Kidney (tissue), 14 donors: ENCODE measurements around the gene PLG. TPM values are rescaled to one million over a fixed set of nuclear protein-coding genes. Genes with fewer than 3 reads are reported as not detected.
"Not testable (repeated sequence)": the region's sequence is repeated elsewhere in the genome, so short reads cannot be mapped to it uniquely, and the experiment has no call there.

Source experiments
- DNase-seq, 5 donors: peaks; one replicate each; pipeline ENCODE4 v3.0.0-alpha.2; 2013 to 2020
- FAIRE-seq: peaks from 2 replicates; lab custom pipeline; 2012; peaks lifted over from hg19 to GRCh38; lab: Jason Lieb, UNC
- H3K27ac ChIP-seq, 2 donors: one replicate each; pipeline ENCODE4 v1.7.0; 2013; ENCODE audit warnings: low read depth in 2 of 2, low read length in 2 of 2, inconsistent platforms in 1 of 2
- H3K27me3 ChIP-seq: one replicate; pipeline ENCODE4 v1.7.1; 2013; ENCODE audit warnings: low read length, inconsistent platforms; ENCODE audit not compliant: control insufficient read depth, insufficient read depth
- H3K36me3 ChIP-seq, 3 donors: one replicate each; pipeline versions ENCODE4 v1.7.0 to v1.7.1; 2013; ENCODE audit warnings: low read length in 3 of 3, control low read depth in 1 of 3, inconsistent platforms in 1 of 3; ENCODE audit not compliant: insufficient read depth in 3 of 3, control insufficient read depth in 2 of 3
- H3K4me1 ChIP-seq, 3 donors: one replicate each; pipeline versions ENCODE4 v1.7.0 to v1.7.1; 2013; ENCODE audit warnings: low read length in 3 of 3, inconsistent platforms in 1 of 3, low read depth in 1 of 3; ENCODE audit not compliant: control insufficient read depth in 2 of 3, insufficient read depth in 2 of 3
- H3K4me3 ChIP-seq, 3 donors: one replicate each; pipeline versions ENCODE4 v1.7.0 to v1.8.1; 2013; ENCODE audit warnings: low read length in 3 of 3, control low read depth in 1 of 3, inconsistent platforms in 1 of 3
- H3K9ac ChIP-seq, 3 donors: one replicate each; pipeline versions ENCODE4 v1.7.0 to v1.7.1; 2013; ENCODE audit warnings: low read length in 3 of 3, control low read depth in 1 of 3, inconsistent platforms in 1 of 3
- H3K9me3 ChIP-seq, 3 donors: one replicate each; pipeline versions ENCODE4 v1.7.0 to v1.7.1; 2013; ENCODE audit warnings: low read length in 3 of 3, control low read depth in 1 of 3, inconsistent platforms in 1 of 3; ENCODE audit not compliant: control insufficient read depth in 2 of 3, insufficient read depth in 1 of 3
- intact Hi-C: fragments of 100-400 bp; cut with DNase I; formaldehyde crosslinking; loops from one replicate; pipeline ENCODE4 v1.11.1; 2022
- polyA plus RNA-seq: library from polyadenylated mRNA; stranded (reverse); fragments of 350-450 nt; fragmentation: Illumina TruSeq; extraction: RNeasy Lipid Tissue Mini Kit (QIAGEN cat#74804); gene quantifications from one replicate; pipeline ENCODE4 v1.2.3, GENCODE V29; 2014; ENCODE audit warnings: low read depth, low replicate concordance; ENCODE audit not compliant: insufficient read depth
- total RNA-seq: library from RNA; stranded (reverse); fragmentation: NEBNext Ultra II Directional; extraction: Animal tissue kit (Norgen Biotek cat#: 25700); gene quantifications from one replicate; pipeline ENCODE4 v1.2.1, GENCODE V29; 2021
- TF ChIP-seq, protein P1 (sequence below): IDR thresholded peaks from 3 replicates; pipeline ENCODE4 v1.5.1; 2012; ENCODE audit warnings: mild to moderate bottlenecking, moderate library complexity, borderline replicate concordance; ENCODE audit not compliant: insufficient read depth; ENCODE audit errors: extremely low read depth
- donor health status: control.
- donor health status: control.
- donor health status: control.
- donor health status: control.
- donor health status: control.
- donor health status: DM: yes; HTN: yes; CAD: no.
- donor health status: Normal renal cell carcinoma (clear cell type).

The PLG gene
- total and polyA plus RNA-seq, 2 donors from 2014 or later = 2.4 to 211 TPM

DNA sequence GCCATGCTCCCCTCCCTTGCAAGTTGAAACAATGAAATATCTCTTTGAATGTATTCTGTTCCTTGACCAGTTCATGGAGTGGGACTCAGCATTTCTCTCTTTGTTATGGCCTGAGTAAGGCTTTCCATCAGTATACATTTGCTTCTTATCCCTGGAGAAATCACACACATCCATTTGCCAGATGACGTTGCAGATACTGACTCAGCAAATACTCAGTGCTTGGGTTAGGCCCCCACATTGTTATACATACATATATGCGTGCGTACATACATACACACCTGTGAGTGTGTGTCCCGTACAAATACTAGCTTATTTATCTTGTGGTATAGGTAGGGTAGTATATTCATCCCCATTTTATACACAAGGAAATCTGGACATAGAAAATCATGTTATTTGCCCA, 72.4 kb downstream of the PLG start:
- Histone ChIP-seq H3K27me3 (no peaks in the 10 kb centered on the region), H3K4me3 (no peak overlapping the region), H3K9me3 (no peaks in the 10 kb centered on the region), H3K27ac (no peak overlapping the region), H3K9ac (no peak overlapping the region), H3K36me3 (no peaks in the 10 kb centered on the region), H3K4me1 (no peaks in the 10 kb centered on the region)
- no peak for FAIRE-seq
- DNase-seq = no peak
- intact Hi-C loops = no loop called here
- TF ChIP-seq, protein P1, sequence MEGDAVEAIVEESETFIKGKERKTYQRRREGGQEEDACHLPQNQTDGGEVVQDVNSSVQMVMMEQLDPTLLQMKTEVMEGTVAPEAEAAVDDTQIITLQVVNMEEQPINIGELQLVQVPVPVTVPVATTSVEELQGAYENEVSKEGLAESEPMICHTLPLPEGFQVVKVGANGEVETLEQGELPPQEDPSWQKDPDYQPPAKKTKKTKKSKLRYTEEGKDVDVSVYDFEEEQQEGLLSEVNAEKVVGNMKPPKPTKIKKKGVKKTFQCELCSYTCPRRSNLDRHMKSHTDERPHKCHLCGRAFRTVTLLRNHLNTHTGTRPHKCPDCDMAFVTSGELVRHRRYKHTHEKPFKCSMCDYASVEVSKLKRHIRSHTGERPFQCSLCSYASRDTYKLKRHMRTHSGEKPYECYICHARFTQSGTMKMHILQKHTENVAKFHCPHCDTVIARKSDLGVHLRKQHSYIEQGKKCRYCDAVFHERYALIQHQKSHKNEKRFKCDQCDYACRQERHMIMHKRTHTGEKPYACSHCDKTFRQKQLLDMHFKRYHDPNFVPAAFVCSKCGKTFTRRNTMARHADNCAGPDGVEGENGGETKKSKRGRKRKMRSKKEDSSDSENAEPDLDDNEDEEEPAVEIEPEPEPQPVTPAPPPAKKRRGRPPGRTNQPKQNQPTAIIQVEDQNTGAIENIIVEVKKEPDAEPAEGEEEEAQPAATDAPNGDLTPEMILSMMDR = no peak

DNA sequence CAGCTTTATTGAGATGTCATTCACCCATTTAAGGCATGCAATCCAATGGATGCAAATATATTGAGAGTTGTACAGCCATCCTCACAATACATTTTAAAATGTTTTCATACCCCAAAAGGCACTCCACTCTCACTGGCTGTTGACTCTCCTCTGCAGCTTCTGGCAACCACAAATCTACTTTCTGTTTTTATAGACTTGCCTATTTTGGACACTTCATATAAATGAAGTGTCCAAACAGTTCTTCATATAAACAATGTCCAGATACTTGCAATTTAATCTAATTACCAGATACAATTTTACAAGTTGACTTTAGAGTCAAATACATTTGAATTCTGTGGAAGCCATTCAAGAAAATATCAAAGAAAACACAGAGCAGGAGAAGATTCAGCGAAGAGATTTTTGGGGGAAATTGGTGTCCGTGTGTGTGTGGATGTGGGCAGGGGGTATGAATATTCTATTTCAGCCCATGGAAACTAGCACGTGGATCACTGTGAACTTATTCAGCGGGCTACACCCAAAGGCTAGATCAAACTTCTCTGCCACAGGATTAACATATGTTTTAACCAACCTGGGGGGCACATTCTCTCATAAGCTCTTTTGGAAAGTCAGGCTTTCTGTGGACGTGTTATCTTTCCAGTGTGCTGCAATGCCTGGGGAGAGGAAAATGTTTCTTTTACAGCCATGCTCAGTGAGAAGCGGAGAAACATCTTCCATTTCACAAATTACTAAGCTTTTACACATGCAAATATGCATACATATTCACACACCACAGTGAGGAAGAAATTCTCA, 73.9 kb downstream of the PLG start:
- FAIRE-seq (no peak), DNase-seq (no peak)
- H3K9me3 ChIP-seq = no peaks in the 10 kb centered on the region
- no peak overlapping the region for H3K27ac ChIP-seq
- intact Hi-C loops = no loop called here
- no peaks in the 10 kb centered on the region for H3K27me3 ChIP-seq
- no peaks in the 10 kb centered on the region for H3K4me1 ChIP-seq
- no peak overlapping the region for H3K9ac ChIP-seq
- H3K36me3 ChIP-seq = no peaks in the 10 kb centered on the region
- TF ChIP-seq, protein P1 = no peak
- H3K4me3 ChIP-seq = no peak overlapping the region

DNA sequence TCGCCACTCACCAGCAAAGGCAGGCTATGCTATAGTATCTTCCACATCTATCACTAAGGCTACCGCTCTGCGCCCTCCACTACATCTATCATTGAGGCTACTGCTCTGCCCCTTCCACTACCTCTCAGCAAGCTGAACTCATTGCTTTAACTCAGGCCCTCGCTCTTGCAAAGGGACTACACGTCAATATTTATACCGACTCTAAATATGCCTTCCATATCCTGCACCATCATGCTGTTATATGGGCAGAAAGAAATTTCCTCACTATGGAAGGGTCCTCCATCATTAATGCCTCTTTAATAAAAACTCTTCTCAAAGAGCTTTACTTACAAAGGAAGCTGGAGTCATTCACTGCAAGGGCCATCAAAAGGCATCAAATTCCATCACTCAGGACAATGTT, 77.1 kb downstream of the PLG start:
- H3K27ac ChIP-seq, H3K4me1 ChIP-seq, intact Hi-C loops, DNase-seq, H3K9ac ChIP-seq, H3K27me3 ChIP-seq, H3K36me3 ChIP-seq, H3K9me3 ChIP-seq, FAIRE-seq, H3K4me3 ChIP-seq: not testable (repeated sequence)

DNA sequence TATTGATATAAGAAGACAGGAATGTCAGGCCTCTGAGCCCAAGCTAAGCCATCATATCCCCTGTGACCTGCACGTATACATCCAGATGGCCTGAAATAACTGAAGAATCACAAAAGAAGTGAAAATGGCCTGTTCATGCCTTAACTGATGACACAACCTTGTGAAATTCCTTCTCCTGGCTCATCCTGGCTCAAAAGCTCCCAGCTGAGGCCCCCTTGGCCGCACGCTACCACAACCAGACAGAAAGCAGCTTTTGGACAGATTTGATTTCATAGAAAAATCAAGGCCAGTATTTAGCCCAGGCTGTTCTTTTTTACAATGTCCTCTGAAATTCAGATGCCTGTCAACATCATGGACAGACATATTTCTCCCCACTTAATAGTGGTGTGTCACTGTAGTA, 78.6 kb downstream of the PLG start:
- H3K9ac ChIP-seq, H3K27ac ChIP-seq, H3K27me3 ChIP-seq, DNase-seq, FAIRE-seq, H3K4me1 ChIP-seq, H3K4me3 ChIP-seq, intact Hi-C loops, H3K9me3 ChIP-seq, H3K36me3 ChIP-seq: not testable (repeated sequence)
